KMS-11 (cell line): ENCODE data around the gene SUOX.
"Not testable (repeated sequence)": the region's sequence is repeated elsewhere in the genome, so short reads cannot be mapped to it uniquely, and the experiment has no call there.

Experiments
- H2AFZ ChIP-seq: fragments of 200-600 bp; sonication (generic); 2 replicates; pipeline ENCODE4 v1.6.1; 2016; ENCODE audit warnings: antibody characterized with exemption, mixed run types, low read depth
- H3K27ac ChIP-seq: fragments of 200-600 bp; sonication (generic); 2 replicates; pipeline ENCODE4 v1.6.1; 2016; ENCODE audit warnings: mild to moderate bottlenecking, mixed run types
- H3K27me3 ChIP-seq: fragments of 200-600 bp; sonication (generic); 2 replicates; pipeline ENCODE4 v1.6.1; 2017; ENCODE audit warnings: mild to moderate bottlenecking, low read depth, mixed run types, moderate library complexity; ENCODE audit not compliant: insufficient read depth
- H3K36me3 ChIP-seq: fragments of 200-600 bp; sonication (generic); 2 replicates; pipeline ENCODE4 v1.6.1; 2017; ENCODE audit warnings: mild to moderate bottlenecking, mixed run types; ENCODE audit not compliant: insufficient read depth
- H3K4me1 ChIP-seq: fragments of 200-600 bp; sonication (generic); 2 replicates; pipeline ENCODE4 v1.6.1; 2016; ENCODE audit warnings: mild to moderate bottlenecking, low read depth, mixed run types; ENCODE audit not compliant: poor library complexity, severe bottlenecking
- H3K4me2 ChIP-seq: fragments of 200-600 bp; sonication (generic); 2 replicates; pipeline ENCODE4 v1.7.0; 2016; ENCODE audit warnings: mild to moderate bottlenecking, mixed run types
- H3K4me3 ChIP-seq: fragments of 200-600 bp; sonication (generic); IDR thresholded peaks from 2 replicates; pipeline ENCODE4 v1.6.1; 2017; ENCODE audit warnings: low read depth, low read length, mixed read lengths; ENCODE audit not compliant: insufficient read depth
- H3K79me2 ChIP-seq: fragments of 200-600 bp; sonication (generic); 2 replicates; pipeline ENCODE4 v1.6.1; 2016; ENCODE audit warnings: low read depth, mixed run types; ENCODE audit not compliant: insufficient read depth
- H3K9ac ChIP-seq: fragments of 200-600 bp; sonication (generic); 2 replicates; pipeline ENCODE4 v1.6.1; 2016; ENCODE audit warnings: mild to moderate bottlenecking, mixed run types
- H4K20me1 ChIP-seq: fragments of 200-600 bp; sonication (generic); 2 replicates; pipeline ENCODE4 v1.6.1; 2016; ENCODE audit warnings: mild to moderate bottlenecking, mixed run types; ENCODE audit not compliant: insufficient read depth
- TF ChIP-seq, protein P1 (sequence below): fragments of 200-600 bp; sonication (generic); conservative IDR thresholded peaks from 2 replicates; pipeline ENCODE4 v1.6.1; 2017; ENCODE audit warnings: low read depth, mild to moderate bottlenecking, antibody characterized with exemption, low read length, moderate library complexity, mixed read lengths

SUOX gene

DNA sequence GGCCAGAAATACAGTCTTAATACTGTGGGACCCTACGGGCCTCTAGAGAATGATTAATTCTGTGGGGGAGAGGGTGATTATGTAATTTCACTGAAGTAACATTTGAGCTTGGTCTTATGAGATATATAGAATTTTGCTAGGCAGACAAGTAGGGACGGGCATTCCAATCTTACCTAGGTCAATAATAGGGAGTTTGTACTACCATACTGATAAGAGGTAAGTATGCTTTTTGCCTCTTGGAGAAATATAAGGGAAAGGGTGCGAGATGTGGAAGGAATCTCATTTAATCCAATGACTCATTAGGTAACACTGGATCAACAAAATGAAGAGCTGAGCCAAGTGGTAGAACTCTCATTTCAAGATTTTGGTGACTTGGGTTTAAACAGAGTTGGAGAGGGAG is 18.0 kb upstream of the SUOX start:
- H3K36me3 ChIP-seq, result no peaks in the 10 kb centered on the region
- peaks cover 39% of the 10 kb centered on the region for H3K79me2 ChIP-seq
- H3K4me2 ChIP-seq, result no peak overlapping the region
- H4K20me1 ChIP-seq, result no peaks in the 10 kb centered on the region
- peaks cover 9% of the 10 kb centered on the region for H3K4me1 ChIP-seq
- H3K4me3 ChIP-seq, result no peak overlapping the region
- H3K9ac ChIP-seq, result no peak overlapping the region
- no peaks in the 10 kb centered on the region for H3K27me3 ChIP-seq
- TF ChIP-seq, protein P1, sequence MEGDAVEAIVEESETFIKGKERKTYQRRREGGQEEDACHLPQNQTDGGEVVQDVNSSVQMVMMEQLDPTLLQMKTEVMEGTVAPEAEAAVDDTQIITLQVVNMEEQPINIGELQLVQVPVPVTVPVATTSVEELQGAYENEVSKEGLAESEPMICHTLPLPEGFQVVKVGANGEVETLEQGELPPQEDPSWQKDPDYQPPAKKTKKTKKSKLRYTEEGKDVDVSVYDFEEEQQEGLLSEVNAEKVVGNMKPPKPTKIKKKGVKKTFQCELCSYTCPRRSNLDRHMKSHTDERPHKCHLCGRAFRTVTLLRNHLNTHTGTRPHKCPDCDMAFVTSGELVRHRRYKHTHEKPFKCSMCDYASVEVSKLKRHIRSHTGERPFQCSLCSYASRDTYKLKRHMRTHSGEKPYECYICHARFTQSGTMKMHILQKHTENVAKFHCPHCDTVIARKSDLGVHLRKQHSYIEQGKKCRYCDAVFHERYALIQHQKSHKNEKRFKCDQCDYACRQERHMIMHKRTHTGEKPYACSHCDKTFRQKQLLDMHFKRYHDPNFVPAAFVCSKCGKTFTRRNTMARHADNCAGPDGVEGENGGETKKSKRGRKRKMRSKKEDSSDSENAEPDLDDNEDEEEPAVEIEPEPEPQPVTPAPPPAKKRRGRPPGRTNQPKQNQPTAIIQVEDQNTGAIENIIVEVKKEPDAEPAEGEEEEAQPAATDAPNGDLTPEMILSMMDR, result no peak
- no peak overlapping the region for H2AFZ ChIP-seq
- no peak overlapping the region for H3K27ac ChIP-seq

DNA sequence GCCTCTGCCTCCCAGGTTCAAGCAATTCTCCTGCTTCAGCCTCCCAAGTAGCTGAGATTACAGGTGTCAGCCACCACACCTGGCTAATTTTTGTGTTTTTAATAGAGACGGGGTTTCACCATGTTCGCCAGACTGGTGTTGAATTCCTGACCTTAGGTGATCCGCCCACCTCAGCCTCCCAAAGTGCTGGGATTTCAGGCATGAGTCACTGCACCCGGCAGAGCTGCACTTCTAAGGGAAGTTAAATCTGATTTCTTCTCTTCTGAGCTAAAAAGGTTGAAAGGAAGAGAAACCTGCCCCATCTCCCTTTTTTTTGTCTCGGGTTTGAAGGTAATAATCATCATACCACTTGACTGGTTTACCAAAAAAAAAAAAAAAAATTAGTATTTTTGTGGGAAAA is 15.2 kb upstream of the SUOX start:
- H4K20me1 ChIP-seq, H3K4me3 ChIP-seq, H3K27me3 ChIP-seq, H2AFZ ChIP-seq, H3K36me3 ChIP-seq, H3K27ac ChIP-seq, H3K4me1 ChIP-seq, H3K9ac ChIP-seq, H3K4me2 ChIP-seq: not testable (repeated sequence)
- H3K79me2 ChIP-seq, result peaks cover 11% of the 10 kb centered on the region; the same call in 1 of the 2 replicates

DNA sequence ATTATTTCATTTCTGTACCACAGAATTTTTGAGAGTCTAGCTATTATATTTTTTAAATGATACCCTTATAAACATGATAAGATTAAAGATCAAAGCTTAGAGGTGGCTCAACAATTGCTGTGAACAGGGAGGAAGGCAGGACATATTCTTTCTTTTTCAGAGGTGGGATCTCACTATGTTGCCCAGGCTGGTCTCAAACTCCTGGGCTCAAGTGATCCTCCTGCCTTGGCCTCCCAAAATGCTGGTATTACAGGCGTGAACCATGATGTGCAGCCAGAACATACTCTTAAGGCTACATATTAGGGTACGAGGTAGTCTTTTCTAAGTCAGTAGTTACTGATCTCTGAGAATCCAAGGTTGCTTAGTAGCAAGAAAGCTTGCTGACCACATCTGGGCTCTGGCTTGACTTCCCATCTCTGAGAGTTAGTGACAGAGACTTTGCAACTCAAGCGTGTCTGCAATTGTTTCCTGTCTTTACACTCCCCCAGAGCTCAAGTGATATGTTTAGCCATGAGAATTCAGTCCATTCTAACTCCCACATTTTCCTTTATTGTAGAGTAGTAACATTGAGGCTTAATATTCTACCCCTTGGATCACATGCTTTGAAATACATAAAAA is 14.6 kb upstream of the SUOX start:
- H3K4me1 ChIP-seq, result peaks cover 8% of the 10 kb centered on the region
- no peaks in the 10 kb centered on the region for H3K27me3 ChIP-seq
- H3K79me2 ChIP-seq, result peaks cover 5% of the 10 kb centered on the region; the same call in 1 of the 2 replicates
- H3K9ac ChIP-seq, result no peak overlapping the region
- H3K36me3 ChIP-seq, result no peaks in the 10 kb centered on the region
- H2AFZ ChIP-seq, result no peak overlapping the region
- TF ChIP-seq, protein P1, result no peak
- no peak overlapping the region for H3K27ac ChIP-seq
- no peaks in the 10 kb centered on the region for H4K20me1 ChIP-seq
- no peak overlapping the region for H3K4me2 ChIP-seq
- no peak overlapping the region for H3K4me3 ChIP-seq

DNA sequence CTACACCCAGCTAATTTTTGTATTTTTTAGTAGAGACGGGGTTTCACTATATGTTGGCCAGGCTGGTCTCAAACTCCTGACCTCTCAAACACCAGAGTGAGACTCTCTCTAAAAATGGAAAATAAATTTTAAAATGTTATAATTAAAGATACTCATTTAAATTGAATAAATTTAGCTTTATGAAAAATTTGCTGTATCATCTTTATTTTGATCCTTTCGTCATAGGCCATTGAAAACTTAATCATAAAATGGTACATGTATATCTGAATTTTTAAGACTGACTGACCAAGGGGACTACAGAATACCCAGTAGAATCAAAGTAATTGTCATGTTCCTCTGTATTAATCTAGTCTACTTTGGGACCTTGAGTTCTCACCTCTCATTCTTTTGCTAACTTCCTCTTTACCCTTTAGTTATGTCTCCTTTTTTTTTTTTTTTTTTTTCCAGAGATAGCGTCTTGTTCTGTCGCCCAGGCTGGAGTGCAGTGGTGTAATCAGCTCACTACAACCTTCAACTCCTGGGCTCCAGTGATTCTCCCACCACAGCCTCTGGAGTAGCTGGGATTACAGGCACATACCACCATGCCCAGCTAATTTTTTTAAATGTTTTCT is 13.7 kb upstream of the SUOX start:
- H3K36me3 ChIP-seq, result no peaks in the 10 kb centered on the region
- H4K20me1 ChIP-seq, result no peaks in the 10 kb centered on the region
- H3K27ac ChIP-seq, result no peak overlapping the region
- no peaks in the 10 kb centered on the region for H3K27me3 ChIP-seq
- H3K4me2 ChIP-seq, result no peak overlapping the region
- no peak overlapping the region for H3K9ac ChIP-seq
- no peak overlapping the region for H2AFZ ChIP-seq
- TF ChIP-seq, protein P1, result no peak
- 0 out of 2 replicates have a peak, but pooled peaks cover 3% of the 10 kb centered on the region for H3K79me2 ChIP-seq
- H3K4me1 ChIP-seq, result peaks cover 8% of the 10 kb centered on the region
- no peak overlapping the region for H3K4me3 ChIP-seq

DNA sequence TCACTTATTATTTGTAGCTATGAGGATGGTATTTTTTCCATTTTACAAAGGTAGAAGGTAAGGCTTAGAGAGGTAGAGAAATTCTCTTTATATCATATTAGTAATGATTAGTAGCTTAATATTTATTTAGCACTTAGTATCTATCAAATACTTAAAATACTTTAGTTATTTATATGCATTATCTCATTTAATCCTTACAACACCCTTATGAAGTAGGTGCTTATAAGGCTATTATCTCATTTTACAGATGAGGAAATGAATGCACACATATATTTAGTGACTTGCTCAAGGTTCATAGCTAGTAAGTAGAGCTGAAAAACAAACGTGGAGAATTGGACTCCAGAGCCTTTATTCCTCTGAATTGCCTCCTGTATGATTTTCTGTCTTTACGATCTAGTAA is 12.2 kb upstream of the SUOX start:
- Histone ChIP-seq H3K27ac (no peak overlapping the region), H4K20me1 (no peaks in the 10 kb centered on the region), H3K79me2 (no peaks in the 10 kb centered on the region), H3K9ac (no peak overlapping the region), H3K4me3 (no peak overlapping the region), H2AFZ (no peak overlapping the region), H3K36me3 (peaks cover 4% of the 10 kb centered on the region; the same call in 1 of the 2 replicates), H3K4me1 (peaks cover 8% of the 10 kb centered on the region), H3K4me2 (no peak overlapping the region), H3K27me3 (no peaks in the 10 kb centered on the region)
- TF ChIP-seq, protein P1, result no peak
